ENCODE results near the gene CRACR2A. TPM values are rescaled to one million over a fixed set of nuclear protein-coding genes. Genes with fewer than 3 reads are reported as not detected.

CRACR2A gene
- polyA plus RNA-seq, 2 of the 4 experiments (the other 2 are of a cell fraction) = 1.1 to 3.8 TPM

- FAIRE-seq (no peak), ATAC-seq (no peak), DNase-seq (ENCODE audit: low read depth in 1 of 2, low spot score in 1 of 2) (no peak)
- POLR2A ChIA-PET = no interaction called here
- H3K4me1 ChIP-seq = no peaks in the 10 kb centered on the region
- H3K27ac ChIP-seq = no peak overlapping the region
- WGBS (ENCODE audit: missing lambda C conversion rate) = 46% methylated on average over 3 of the region's 3 CpGs
- H3K4me2 ChIP-seq = no peak overlapping the region
- no peak overlapping the region for H3K4me3 ChIP-seq
- no peaks in the 10 kb centered on the region; the same call in 2 of the 3 replicates for H3K9me3 ChIP-seq
- CTCF ChIA-PET = interaction anchor here (1.3 to 1.5 kb wide), 2 partner anchors 9 to 455 kb away, joined by 3 to 4 read pairs; no protein-coding TSS in a partner anchor
- no peak for TF ChIP-seq PHF8 (IDR thresholded peaks at IDR 0.05; ENCODE audit: borderline replicate concordance, low read depth)
- TF ChIP-seq HOXB13 (CRISPR knock-in tag; IDR thresholded peaks at IDR 0.05; ENCODE audit: low read depth) = no peak
- no peak for TF ChIP-seq FOSL2 (IDR thresholded peaks at IDR 0.05)
- TF ChIP-seq FOSL2 (CRISPR knock-in tag; IDR thresholded peaks at IDR 0.05) = no peak
- no peak for TF ChIP-seq JUN (IDR thresholded peaks at IDR 0.05)
- no peak for TF ChIP-seq CBX2 (IDR thresholded peaks at IDR 0.05; ENCODE audit: borderline replicate concordance, low read depth)
- no peak for TF ChIP-seq HDAC2 (IDR thresholded peaks at IDR 0.05)
- TF ChIP-seq ZC3H11A (IDR thresholded peaks at IDR 0.05) = no peak
- no peak for TF ChIP-seq RAD21 (conservative IDR thresholded peaks at IDR 0.05 in 1 of 2, IDR thresholded peaks at IDR 0.05 in 1 of 2)
- no peak for TF ChIP-seq GATA3 (IDR thresholded peaks at IDR 0.05; ENCODE audit: borderline replicate concordance)
Observed at GRCh38 chr12:3755898-3756297, 3.0 kb upstream of the CRACR2A start.

- TF ChIP-seq HMGXB4 (CRISPR knock-in tag; IDR thresholded peaks at IDR 0.05; ENCODE audit: borderline replicate concordance) = no peak
- no peak for TF ChIP-seq HOXA7 (CRISPR knock-in tag; IDR thresholded peaks at IDR 0.05)
- TF ChIP-seq RFX5 (IDR thresholded peaks at IDR 0.05) = no peak
- no peak for TF ChIP-seq CEBPB (IDR thresholded peaks at IDR 0.05)
- TF ChIP-seq HOXB5 (CRISPR knock-in tag; IDR thresholded peaks at IDR 0.05) = no peak
- TF ChIP-seq MAX (IDR thresholded peaks at IDR 0.05) = no peak
- no peak for TF ChIP-seq CBX8 (IDR thresholded peaks at IDR 0.05)
- TF ChIP-seq FOXS1 (CRISPR knock-in tag; IDR thresholded peaks at IDR 0.05) = no peak
- TF ChIP-seq HOXB13 (CRISPR knock-in tag; IDR thresholded peaks at IDR 0.05; ENCODE audit: low read depth) = no peak
- no peak for TF ChIP-seq TFCP2L1 (CRISPR knock-in tag; IDR thresholded peaks at IDR 0.05)
- Histone ChIP-seq H3K4me2 (peak overlapping the region; percentile 77), H3K9me3 (no peaks in the 10 kb centered on the region), H3K4me1 (no peaks in the 10 kb centered on the region), H3K4me3 (peak overlapping the region; percentile 41; the same call in 2 of the 3 replicates), H3K27ac (peak overlapping the region in 1 of 2 experiments; percentile 88; a peak in 3 of 6 replicates)
- ChIA-PET CTCF (interaction anchor here (0.8 to 2.8 kb wide), 7 partner anchors 11 to 453 kb away, joined by 3 to 18 read pairs (median 4); no protein-coding TSS in a partner anchor), POLR2A (no interaction called here)
- DNase-seq (ENCODE audit: low read depth in 1 of 2, low spot score in 1 of 2) (no peak), ATAC-seq (no peak), FAIRE-seq (no peak)
- WGBS (ENCODE audit: missing lambda C conversion rate) = 90% methylated on average over 9 of the region's 9 CpGs
Observed at GRCh38 chr12:3753544-3754284, 805 bp upstream of the CRACR2A start.

GRCh38 chr12:3752096-3752709 lies 706 bp downstream of the CRACR2A start:
- ATAC-seq (peak in 1 of 2 experiments; percentile 6; a peak in 3 of 6 replicates), DNase-seq (ENCODE audit: low read depth in 1 of 2, low spot score in 1 of 2) (no peak), FAIRE-seq (no peak)
- POLR2A ChIA-PET = no interaction called here
- Histone ChIP-seq H3K4me2 (peak overlapping the region; percentile 77), H3K27ac (peak overlapping the region in 1 of 2 experiments; percentile 88; a peak in 3 of 6 replicates), H3K4me1 (no peaks in the 10 kb centered on the region), H3K9me3 (no peaks in the 10 kb centered on the region), H3K4me3 (no peak overlapping the region; the same call in 2 of the 3 replicates)
- CTCF ChIA-PET = interaction anchor here (0.9 to 2.8 kb wide), 8 partner anchors 9 to 452 kb away, joined by 3 to 18 read pairs (median 4); no protein-coding TSS in a partner anchor
- 89% methylated on average over 18 of the region's 18 CpGs for WGBS (ENCODE audit: missing lambda C conversion rate)
- TF ChIP-seq RCOR1 (IDR thresholded peaks at IDR 0.05; ENCODE audit: low read depth, low read length) = no peak
- TF ChIP-seq ESRRA (IDR thresholded peaks at IDR 0.05; ENCODE audit: borderline replicate concordance, low read length) = no peak
- no peak for TF ChIP-seq TFCP2L1 (CRISPR knock-in tag; IDR thresholded peaks at IDR 0.05)
- no peak for TF ChIP-seq RAD21 (conservative IDR thresholded peaks at IDR 0.05 in 1 of 2, IDR thresholded peaks at IDR 0.05 in 1 of 2)
- TF ChIP-seq, protein P1, sequence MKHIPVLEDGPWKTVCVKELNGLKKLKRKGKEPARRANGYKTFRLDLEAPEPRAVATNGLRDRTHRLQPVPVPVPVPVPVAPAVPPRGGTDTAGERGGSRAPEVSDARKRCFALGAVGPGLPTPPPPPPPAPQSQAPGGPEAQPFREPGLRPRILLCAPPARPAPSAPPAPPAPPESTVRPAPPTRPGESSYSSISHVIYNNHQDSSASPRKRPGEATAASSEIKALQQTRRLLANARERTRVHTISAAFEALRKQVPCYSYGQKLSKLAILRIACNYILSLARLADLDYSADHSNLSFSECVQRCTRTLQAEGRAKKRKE (CRISPR knock-in tag; IDR thresholded peaks at IDR 0.05; ENCODE audit: low read depth) = no peak
- no peak for TF ChIP-seq KDM5A (IDR thresholded peaks at IDR 0.05)
- TF ChIP-seq HOXB13 (CRISPR knock-in tag; IDR thresholded peaks at IDR 0.05; ENCODE audit: low read depth) = no peak
- no peak for TF ChIP-seq NR3C1 (IDR thresholded peaks at IDR 0.05)
- TF ChIP-seq SMC3 (IDR thresholded peaks at IDR 0.05) = no peak
- no peak for TF ChIP-seq HMGXB4 (CRISPR knock-in tag; IDR thresholded peaks at IDR 0.05; ENCODE audit: borderline replicate concordance)
- no peak for TF ChIP-seq EP300 (IDR thresholded peaks at IDR 0.05)
- no peak for TF ChIP-seq NFE2L2 (conservative IDR thresholded peaks at IDR 0.05; ENCODE audit: low read length)
- TF ChIP-seq MAFK (IDR thresholded peaks at IDR 0.05; ENCODE audit: partially characterized antibody) = no peak

Data from A549 (cell line).